K562 (cell line): ENCODE data around the gene YAF2. TPM values are rescaled to one million over a fixed set of nuclear protein-coding genes. Genes with fewer than 3 reads are reported as not detected.
A peak's percentile ranks its signal among the peaks of the same experiment; 100 is the strongest.

ENCODE experiments used
- DMBX1 ChIP-seq: fragments of 250-450 bp; sonication (Bioruptor Pico); IDR thresholded peaks from 2 replicates; pipeline ENCODE4 v1.8.0; 2022; ENCODE audit warnings: inconsistent platforms, mild to moderate bottlenecking, moderate library complexity, borderline replicate concordance
- E2F3 ChIP-seq: fragments of 250-450 bp; sonication (Bioruptor Pico); IDR thresholded peaks from 2 replicates; pipeline ENCODE4 v1.4.0; 2020; ENCODE audit warnings: mild to moderate bottlenecking
- POLR2H ChIP-seq: IDR thresholded peaks from 2 replicates; pipeline ENCODE4 v1.6.1; 2016; ENCODE audit warnings: missing genetic modification characterization, low read depth, mild to moderate bottlenecking, control low read depth, missing compliant biosample characterization, moderate library complexity
- RHOXF2B ChIP-seq: fragments of 250-450 bp; sonication (Bioruptor Pico); conservative IDR thresholded peaks from 2 replicates; pipeline ENCODE4 v1.5.1; 2021
- SIX5 ChIP-seq, 2 experiments: IDR thresholded peaks; 2 replicates each; pipeline ENCODE4 v1.6.1; 2011; ENCODE audit warnings: low read length in 2 of 2, borderline replicate concordance in 1 of 2, low read depth in 1 of 2, mild to moderate bottlenecking in 1 of 2, moderate library complexity in 1 of 2; ENCODE audit not compliant: insufficient read depth in 1 of 2
- SUPT5H ChIP-seq: fragments of 450-650 bp; IDR thresholded peaks from 2 replicates; pipeline ENCODE4 v1.6.1; 2016
- TCFL5 ChIP-seq: fragments of 250-450 bp; sonication (Bioruptor Pico); conservative IDR thresholded peaks from 2 replicates; pipeline ENCODE4 v1.6.1; 2021; ENCODE audit warnings: mild to moderate bottlenecking, moderate library complexity, matching md5 sums
- XRCC3 ChIP-seq: fragments of 450-650 bp; IDR thresholded peaks from 2 replicates; pipeline ENCODE4 v1.6.1; 2017; ENCODE audit warnings: mild to moderate bottlenecking, moderate library complexity
- ZEB2 ChIP-seq: fragments of 450-650 bp; IDR thresholded peaks from 2 replicates; pipeline ENCODE4 v1.6.1; 2016
- ZNF12 ChIP-seq: sonication (generic); formaldehyde crosslinking; IDR thresholded peaks from 2 replicates; pipeline ENCODE4 v1.4.0; 2020; ENCODE audit warnings: mild to moderate bottlenecking, missing genetic modification reagents
- ZNF354B ChIP-seq: fragments of 250-450 bp; sonication (Bioruptor Pico); IDR thresholded peaks from 2 replicates; pipeline ENCODE4 v1.4.0; 2020
- ZNF512 ChIP-seq: IDR thresholded peaks from 2 replicates; pipeline ENCODE4 v1.6.1; 2016; ENCODE audit warnings: missing genetic modification characterization, missing compliant biosample characterization
- ZNF551 ChIP-seq: fragments of 250-450 bp; sonication (Bioruptor Pico); IDR thresholded peaks from 2 replicates; pipeline ENCODE4 v1.5.0; 2021; ENCODE audit warnings: mild to moderate bottlenecking, moderate library complexity
- ZNF77 ChIP-seq: fragments of 250-450 bp; sonication (Bioruptor Pico); IDR thresholded peaks from 2 replicates; pipeline ENCODE4 v1.5.0; 2020
- polyA plus RNA-seq, 8 experiments: library from polyadenylated mRNA; depleted of rRNA in 4 of 8; stranded (reverse) in 5 of 8; unstranded in 3 of 8; fragments of >200 nt; fragmentation: Nextera tagmentation in 2 of 8; fragmentation: Illumina TruSeq in 1 of 8; extraction: Ambion mirVana in 2 of 8; extraction: Trizol in 1 of 8; gene quantifications; 2 replicates each; pipeline versions ENCODE4 v1.2.1 to v1.2.3, GENCODE V29; 2011 to 2014; ENCODE audit warnings: inconsistent platforms in 1 of 8, missing spikeins in 1 of 8
- total RNA-seq, 7 experiments: library from RNA; depleted of rRNA in 6 of 7; stranded (reverse); fragments of >200 nt in 6 of 7; fragmentation: Illumina TruSeq in 2 of 7; extraction: Trizol in 2 of 7; gene quantifications; 2 replicates each; pipeline versions ENCODE4 v1.2.1 to v1.2.3, GENCODE V29; 2011 to 2021; ENCODE audit warnings: low replicate concordance in 1 of 7
- TF ChIP-seq, protein P1 (sequence below): sonication (generic); formaldehyde crosslinking; IDR thresholded peaks from 2 replicates; pipeline ENCODE4 v1.8.1; 2023; ENCODE audit warnings: missing genetic modification reagents, mild to moderate bottlenecking, borderline replicate concordance
- TF ChIP-seq, protein P2 (sequence below): fragments of 250-450 bp; sonication (Bioruptor Pico); IDR thresholded peaks from 2 replicates; pipeline ENCODE4 v1.4.0; 2020; ENCODE audit warnings: mild to moderate bottlenecking, moderate library complexity
- TF ChIP-seq, protein P3 (sequence below): sonication (generic); formaldehyde crosslinking; IDR thresholded peaks from 2 replicates; pipeline ENCODE4 v1.8.1; 2022; ENCODE audit warnings: missing genetic modification reagents

YAF2 gene
- total and polyA plus RNA-seq, 9 of the 15 experiments (the other 6 are each of a cell fraction or from before 2014, with no cell fraction given), result 10.6 to 26.4 (median 21.3) TPM

- TF ChIP-seq, protein P1, sequence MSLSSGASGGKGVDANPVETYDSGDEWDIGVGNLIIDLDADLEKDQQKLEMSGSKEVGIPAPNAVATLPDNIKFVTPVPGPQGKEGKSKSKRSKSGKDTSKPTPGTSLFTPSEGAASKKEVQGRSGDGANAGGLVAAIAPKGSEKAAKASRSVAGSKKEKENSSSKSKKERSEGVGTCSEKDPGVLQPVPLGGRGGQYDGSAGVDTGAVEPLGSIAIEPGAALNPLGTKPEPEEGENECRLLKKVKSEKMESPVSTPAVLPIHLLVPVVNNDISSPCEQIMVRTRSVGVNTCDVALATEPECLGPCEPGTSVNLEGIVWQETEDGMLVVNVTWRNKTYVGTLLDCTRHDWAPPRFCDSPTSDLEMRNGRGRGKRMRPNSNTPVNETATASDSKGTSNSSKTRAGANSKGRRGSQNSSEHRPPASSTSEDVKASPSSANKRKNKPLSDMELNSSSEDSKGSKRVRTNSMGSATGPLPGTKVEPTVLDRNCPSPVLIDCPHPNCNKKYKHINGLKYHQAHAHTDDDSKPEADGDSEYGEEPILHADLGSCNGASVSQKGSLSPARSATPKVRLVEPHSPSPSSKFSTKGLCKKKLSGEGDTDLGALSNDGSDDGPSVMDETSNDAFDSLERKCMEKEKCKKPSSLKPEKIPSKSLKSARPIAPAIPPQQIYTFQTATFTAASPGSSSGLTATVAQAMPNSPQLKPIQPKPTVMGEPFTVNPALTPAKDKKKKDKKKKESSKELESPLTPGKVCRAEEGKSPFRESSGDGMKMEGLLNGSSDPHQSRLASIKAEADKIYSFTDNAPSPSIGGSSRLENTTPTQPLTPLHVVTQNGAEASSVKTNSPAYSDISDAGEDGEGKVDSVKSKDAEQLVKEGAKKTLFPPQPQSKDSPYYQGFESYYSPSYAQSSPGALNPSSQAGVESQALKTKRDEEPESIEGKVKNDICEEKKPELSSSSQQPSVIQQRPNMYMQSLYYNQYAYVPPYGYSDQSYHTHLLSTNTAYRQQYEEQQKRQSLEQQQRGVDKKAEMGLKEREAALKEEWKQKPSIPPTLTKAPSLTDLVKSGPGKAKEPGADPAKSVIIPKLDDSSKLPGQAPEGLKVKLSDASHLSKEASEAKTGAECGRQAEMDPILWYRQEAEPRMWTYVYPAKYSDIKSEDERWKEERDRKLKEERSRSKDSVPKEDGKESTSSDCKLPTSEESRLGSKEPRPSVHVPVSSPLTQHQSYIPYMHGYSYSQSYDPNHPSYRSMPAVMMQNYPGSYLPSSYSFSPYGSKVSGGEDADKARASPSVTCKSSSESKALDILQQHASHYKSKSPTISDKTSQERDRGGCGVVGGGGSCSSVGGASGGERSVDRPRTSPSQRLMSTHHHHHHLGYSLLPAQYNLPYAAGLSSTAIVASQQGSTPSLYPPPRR, result no peak
- TF ChIP-seq ZNF12, result no peak
- no peak for TF ChIP-seq RHOXF2B
- no peak for TF ChIP-seq XRCC3
- TF ChIP-seq DMBX1 (CRISPR knock-in tag), result no peak
- TF ChIP-seq ZNF551 (CRISPR knock-in tag), result no peak
- TF ChIP-seq ZNF77 (CRISPR knock-in tag), result no peak
- TF ChIP-seq, protein P2, sequence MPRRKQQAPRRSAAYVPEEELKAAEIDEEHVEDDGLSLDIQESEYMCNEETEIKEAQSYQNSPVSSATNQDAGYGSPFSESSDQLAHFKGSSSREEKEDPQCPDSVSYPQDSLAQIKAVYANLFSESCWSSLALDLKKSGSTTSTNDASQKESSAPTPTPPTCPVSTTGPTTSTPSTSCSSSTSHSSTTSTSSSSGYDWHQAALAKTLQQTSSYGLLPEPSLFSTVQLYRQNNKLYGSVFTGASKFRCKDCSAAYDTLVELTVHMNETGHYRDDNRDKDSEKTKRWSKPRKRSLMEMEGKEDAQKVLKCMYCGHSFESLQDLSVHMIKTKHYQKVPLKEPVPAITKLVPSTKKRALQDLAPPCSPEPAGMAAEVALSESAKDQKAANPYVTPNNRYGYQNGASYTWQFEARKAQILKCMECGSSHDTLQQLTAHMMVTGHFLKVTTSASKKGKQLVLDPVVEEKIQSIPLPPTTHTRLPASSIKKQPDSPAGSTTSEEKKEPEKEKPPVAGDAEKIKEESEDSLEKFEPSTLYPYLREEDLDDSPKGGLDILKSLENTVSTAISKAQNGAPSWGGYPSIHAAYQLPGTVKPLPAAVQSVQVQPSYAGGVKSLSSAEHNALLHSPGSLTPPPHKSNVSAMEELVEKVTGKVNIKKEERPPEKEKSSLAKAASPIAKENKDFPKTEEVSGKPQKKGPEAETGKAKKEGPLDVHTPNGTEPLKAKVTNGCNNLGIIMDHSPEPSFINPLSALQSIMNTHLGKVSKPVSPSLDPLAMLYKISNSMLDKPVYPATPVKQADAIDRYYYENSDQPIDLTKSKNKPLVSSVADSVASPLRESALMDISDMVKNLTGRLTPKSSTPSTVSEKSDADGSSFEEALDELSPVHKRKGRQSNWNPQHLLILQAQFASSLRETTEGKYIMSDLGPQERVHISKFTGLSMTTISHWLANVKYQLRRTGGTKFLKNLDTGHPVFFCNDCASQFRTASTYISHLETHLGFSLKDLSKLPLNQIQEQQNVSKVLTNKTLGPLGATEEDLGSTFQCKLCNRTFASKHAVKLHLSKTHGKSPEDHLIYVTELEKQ (CRISPR knock-in tag), result no peak
- TF ChIP-seq POLR2H (tag), result peak; percentile 72
- TF ChIP-seq SIX5 (IDR thresholded peaks at IDR 0.05; ENCODE audit: borderline replicate concordance in 1 of 2, insufficient read depth in 1 of 2, low read depth in 1 of 2, low read length in 2 of 2), result no peak
- 0 out of 2 replicates have a peak, but pooled peaks have one; percentile 25 for TF ChIP-seq E2F3 (CRISPR knock-in tag)
- no peak for TF ChIP-seq ZNF354B (CRISPR knock-in tag)
- peak; percentile 44; the same call in 1 of the 2 replicates for TF ChIP-seq SUPT5H
- no peak for TF ChIP-seq ZNF512
- TF ChIP-seq ZEB2, result no peak
- TF ChIP-seq, protein P3, sequence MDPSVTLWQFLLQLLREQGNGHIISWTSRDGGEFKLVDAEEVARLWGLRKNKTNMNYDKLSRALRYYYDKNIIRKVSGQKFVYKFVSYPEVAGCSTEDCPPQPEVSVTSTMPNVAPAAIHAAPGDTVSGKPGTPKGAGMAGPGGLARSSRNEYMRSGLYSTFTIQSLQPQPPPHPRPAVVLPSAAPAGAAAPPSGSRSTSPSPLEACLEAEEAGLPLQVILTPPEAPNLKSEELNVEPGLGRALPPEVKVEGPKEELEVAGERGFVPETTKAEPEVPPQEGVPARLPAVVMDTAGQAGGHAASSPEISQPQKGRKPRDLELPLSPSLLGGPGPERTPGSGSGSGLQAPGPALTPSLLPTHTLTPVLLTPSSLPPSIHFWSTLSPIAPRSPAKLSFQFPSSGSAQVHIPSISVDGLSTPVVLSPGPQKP (CRISPR knock-in tag), result no peak
- no peak for TF ChIP-seq TCFL5 (CRISPR knock-in tag)
These were observed at the start of gene YAF2 (continued) for GRCh38 chr12:42238240-42239140.
